Hematopoietic multipotent progenitor cell treated with erythropoietin and hydrocortisone succinate and interleukin-3 and kit ligand, for 15 days (in vitro differentiated cells): ENCODE measurements around the gene LILRB3.
A peak's percentile ranks its signal among the peaks of the same experiment; 100 is the strongest.
"Not testable (repeated sequence)": the region's sequence is repeated elsewhere in the genome, so short reads cannot be mapped to it uniquely, and the experiment has no call there.

Source experiments
- DNase-seq: peaks from one replicate; pipeline ENCODE4 v3.0.0-alpha.2; 2015; ENCODE audit warnings: low spot score

Gene LILRB3

GRCh38 chr19:54222474-54223276, at the start of gene LILRB3:
LILRB3 (minus strand) TSS chr19:54223007; CDS start chr19:54222976, 31 bp downstream.
- DNase-seq = not testable (repeated sequence)

GRCh38 chr19:54272181-54272580, 49.4 kb upstream of the LILRB3 start:
- DNase-seq = not testable (repeated sequence)

- DNase-seq = not testable (repeated sequence)
These were observed 48.8 kb upstream of the LILRB3 start for GRCh38 chr19:54271587-54271986.

- no peak for DNase-seq
These were observed 48.3 kb upstream of the LILRB3 start for GRCh38 chr19:54271106-54271505.

- DNase-seq = no peak
These were observed 46.1 kb upstream of the LILRB3 start for GRCh38 chr19:54268936-54269335.

- DNase-seq = peak; percentile 42
These were observed 43.3 kb upstream of the LILRB3 start for GRCh38 chr19:54266133-54266532.

- no peak for DNase-seq
These were observed 39.7 kb upstream of the LILRB3 start for GRCh38 chr19:54262470-54262869.

GRCh38 chr19:54262066-54262465, 39.3 kb upstream of the LILRB3 start:
- no peak for DNase-seq

GRCh38 chr19:54257116-54257480, 34.3 kb upstream of the LILRB3 start, which contains the start of gene LILRB5:
LILRB5 (minus strand) TSS chr19:54257273; CDS start chr19:54257193, 80 bp downstream.
- no peak for DNase-seq

DNA sequence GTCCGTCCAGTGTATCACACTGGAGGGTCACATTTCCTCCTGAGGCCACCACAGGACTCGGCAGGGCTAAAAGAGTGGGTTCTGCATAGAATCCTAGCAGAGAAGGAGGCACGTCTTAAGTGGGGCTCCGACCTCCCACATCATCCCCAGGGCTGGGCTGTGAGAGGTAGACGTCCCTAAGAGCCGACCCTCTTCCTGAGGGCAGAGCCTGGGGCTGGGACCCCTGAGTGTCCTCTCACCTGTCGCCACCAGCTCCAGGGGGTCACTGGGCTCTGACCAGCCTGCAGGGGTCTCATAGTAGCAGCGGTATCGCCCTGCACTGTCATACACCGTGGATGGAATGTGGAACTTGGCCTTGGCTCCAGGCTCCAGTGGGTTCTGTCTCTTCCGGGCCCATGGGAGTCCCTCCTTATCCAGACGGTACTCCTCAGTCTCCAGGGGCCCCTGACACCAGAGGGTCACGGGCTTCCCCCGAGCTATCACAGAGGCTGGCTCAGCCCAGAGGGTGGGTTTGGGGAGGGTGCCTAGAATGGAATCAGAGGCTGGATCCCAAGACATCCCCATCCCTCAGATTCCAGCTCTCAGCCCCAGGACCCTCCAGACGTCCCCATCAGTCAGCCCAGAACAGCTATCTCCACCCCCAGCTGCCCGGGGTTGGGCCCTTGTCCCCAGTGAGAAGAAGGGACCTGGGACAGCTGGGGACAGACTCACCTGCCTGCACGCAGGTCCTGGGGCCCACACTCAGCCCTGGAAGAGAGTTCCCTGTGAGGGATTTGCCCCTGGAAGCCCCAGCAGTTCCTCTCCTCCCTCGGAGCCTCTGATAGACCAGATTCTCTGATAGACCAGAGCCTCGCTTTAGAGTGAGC, 33.7 kb upstream of the LILRB3 start:
- no peak for DNase-seq

DNA sequence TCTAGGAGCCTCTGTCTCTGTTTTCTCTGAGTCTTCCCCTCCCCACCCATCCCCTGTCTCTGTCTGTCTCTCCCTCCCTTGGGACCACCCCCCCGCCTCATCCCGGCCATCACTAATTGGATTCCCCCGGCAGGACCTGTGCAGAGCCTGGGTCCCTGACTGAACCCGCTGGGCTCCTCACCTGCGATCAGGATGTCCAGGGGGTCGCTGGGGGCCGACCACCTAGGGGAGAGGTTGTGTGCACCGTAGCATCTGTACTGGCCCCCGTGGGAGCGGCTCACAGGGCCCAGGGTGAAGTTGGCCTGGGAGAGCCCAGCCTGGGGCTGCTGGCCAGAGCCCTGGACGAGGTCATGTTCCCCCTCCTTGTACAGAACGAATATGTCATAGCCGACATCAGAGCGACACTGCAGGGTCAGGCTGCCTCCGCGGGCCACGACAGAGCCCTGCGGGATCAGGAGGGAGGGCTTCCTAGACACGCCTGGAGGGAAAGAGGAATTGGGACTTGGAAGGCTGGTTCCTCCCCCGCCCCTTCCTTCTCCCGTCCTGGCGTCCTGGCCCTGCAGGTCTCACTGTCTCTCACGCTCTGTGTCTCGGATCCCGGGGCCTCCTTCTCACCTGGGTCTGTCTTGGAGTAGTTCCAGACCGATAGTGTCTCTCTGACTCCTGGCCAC, 32.4 kb upstream of the LILRB3 start:
- DNase-seq = no peak

DNA sequence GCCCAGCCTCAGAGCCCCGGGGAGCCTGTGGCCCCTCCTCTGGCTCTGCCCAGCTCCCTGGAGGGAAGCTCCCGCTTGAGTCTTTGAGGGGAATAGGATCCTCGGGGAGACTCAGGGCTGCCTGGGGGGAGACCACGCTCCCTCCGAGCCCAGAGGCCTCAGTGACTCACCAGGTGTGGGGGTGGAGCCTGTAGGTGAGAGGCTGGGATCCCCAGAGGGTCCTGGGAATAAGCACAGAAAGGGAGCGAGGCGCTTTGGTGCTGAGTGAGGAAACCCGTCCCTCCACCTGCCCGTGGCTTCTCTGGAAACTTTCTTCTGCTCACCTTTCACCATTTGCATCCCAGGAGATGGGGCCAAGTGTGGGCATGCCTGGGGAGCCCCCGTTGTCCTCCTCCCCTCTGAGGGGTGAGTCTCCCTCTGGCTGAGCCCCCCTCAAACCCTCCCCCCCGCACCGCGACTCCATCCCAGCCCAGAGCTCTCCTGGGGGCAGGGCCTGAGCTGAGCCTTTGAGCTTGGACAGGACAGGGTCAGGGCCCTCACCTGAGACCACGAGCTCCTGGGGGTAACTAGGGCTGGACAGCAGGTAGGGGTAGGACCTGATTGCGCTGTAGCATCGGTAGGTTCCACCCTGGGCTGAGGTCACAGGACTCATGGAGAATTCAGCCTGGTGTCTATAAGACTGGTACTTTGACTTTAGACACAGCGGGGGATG, 31.5 kb upstream of the LILRB3 start:
- DNase-seq = no peak

DNA sequence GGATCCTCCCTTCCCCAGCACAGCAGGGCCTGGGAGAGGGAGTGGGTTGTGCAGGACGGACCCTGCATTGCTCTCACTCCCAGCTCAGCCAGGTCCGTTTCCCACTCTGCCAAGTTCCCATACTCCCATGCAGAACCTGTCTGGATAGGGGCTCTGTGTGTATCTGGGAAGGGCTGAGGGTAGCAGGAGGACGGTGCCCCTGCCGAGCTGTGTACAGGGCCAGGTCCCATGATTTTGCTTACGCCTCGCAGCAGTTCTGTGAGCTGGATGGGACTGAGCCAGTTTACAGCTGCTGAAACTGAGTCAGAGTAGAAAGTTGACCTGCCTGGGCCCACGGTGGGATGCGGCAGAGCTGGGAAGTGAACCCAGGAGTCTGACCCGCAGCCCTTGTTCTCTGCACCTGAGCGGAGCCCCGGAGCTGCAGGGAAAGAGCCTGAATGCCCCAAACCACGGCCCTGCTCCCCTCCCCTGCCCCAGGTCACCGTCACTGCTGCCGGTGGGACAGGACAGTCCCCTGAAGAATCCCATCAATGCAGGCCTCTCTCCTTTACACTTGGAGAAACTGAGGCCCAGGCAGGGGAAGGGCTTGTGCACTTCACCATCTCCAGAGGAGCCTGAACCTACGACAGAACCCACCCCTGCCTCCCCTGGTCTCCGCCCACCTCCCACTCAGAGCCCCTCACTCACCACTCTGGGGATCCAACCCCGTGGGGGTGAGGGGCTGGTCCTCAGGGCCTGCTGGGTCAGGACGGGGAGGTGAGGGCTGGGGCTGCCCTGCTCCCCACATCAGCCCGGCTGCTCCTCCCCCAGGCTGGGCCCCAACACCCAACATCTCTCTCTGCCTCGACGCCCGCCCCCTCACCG, 30.8 kb upstream of the LILRB3 start:
- DNase-seq = no peak

DNA sequence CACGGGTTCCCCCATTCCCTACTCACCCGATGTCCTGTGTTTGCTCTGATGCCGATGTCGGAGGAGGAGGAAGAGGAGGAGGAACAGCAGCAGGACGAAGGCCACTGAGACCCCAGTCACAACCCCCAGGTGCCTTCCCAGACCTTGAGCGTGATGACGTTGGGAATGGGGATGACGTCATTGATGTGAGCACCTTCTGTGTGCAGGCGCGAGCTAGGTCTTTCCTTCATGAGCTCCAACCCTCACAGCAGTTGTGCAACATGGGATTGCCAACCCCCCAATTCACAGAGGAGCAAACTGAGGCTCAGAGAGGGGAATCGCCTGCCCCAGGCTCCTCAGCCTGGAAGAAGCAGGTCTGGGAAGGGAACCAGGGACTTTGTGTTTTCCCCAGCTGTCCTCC, 30.0 kb upstream of the LILRB3 start:
- DNase-seq = no peak

- DNase-seq = no peak
These were observed 29.4 kb upstream of the LILRB3 start for GRCh38 chr19:54252243-54252642.

- DNase-seq = no peak
These were observed 25.3 kb upstream of the LILRB3 start for GRCh38 chr19:54248016-54248601.

- DNase-seq = no peak
These were observed 24.5 kb upstream of the LILRB3 start for GRCh38 chr19:54247106-54247930.

DNA sequence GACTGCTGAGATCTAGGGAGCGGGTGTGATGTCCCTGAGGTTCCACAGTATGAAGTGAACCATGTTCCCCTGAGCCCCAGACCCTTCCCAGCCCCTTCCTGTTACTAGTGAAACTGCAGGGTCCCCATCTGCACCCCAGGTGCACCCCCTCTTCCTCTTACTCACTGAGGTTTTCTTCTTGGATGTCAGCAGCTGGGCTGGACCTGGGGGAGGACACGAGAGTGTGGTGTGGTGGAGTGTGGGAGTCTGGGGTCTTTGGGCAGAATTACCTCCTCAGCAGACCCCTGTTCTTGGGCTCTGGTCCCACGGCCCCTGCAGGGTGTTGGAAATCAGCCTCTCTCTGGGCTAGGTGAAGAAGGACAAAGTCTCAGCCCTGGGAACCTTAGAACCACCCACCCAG, 23.1 kb upstream of the LILRB3 start:
- DNase-seq = no peak

- DNase-seq = not testable (repeated sequence)
These were observed 21.0 kb upstream of the LILRB3 start for GRCh38 chr19:54243809-54244208.

- not testable (repeated sequence) for DNase-seq
These were observed 19.8 kb upstream of the LILRB3 start, which contains the start of gene LILRA6 for GRCh38 chr19:54242646-54243045. LILRA6 (minus strand) TSS chr19:54242790.
